GM12875 (cell line): ENCODE results near the gene SELENOS.

ENCODE experiments used
- H3K4me3 ChIP-seq: one replicate; pipeline ENCODE4 v1.5.1; 2011; ENCODE audit warnings: low read depth, low read length, control low read depth
- CTCF ChIP-seq: IDR thresholded peaks from 2 replicates; pipeline ENCODE4 v1.5.1; 2011; ENCODE audit warnings: low read depth, mild to moderate bottlenecking, control low read depth, inconsistent platforms, low read length, moderate library complexity, borderline replicate concordance; ENCODE audit not compliant: insufficient read depth

SELENOS gene

DNA sequence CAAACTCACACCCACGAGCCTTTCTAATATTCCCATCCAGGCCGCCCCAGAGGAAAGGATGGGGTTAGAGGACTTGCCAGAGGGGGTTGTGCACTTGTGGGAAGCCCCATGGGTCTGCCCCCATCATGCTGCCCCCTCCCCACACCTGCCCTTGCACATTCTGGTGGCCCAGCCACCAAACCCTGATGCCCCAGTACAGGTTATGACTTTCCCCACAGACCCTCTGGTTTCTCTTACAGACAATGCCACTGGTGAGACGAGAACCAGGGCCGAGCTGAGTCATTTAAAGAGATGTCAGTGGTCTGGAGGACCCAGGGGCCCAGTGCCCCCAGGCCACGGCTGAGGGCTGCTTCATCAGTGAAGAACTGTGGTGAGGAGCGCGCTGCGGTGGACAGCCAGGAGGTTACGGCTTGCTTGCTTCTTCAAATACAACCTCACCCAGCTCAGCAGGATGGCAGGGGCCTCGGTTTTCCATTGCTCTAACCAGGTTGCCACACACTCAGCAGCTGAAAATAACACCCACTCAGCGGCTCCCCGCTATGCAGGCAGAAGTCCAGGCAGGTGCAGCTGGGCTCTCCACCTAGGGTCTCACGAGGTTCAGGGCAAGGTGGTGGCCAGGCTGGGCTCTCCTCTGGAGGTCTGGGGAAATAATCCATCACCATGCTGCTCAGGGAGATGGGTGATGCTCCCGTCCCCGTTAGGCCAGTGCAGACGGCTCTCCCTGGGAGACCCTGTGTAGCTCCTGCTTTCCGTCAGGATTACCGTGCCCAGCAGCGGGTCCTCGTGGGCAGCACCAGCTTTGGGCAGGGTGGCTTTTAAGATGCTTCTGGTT is 31.5 kb upstream of the SELENOS start:
- no peak overlapping the region for H3K4me3 ChIP-seq
- no peak for TF ChIP-seq CTCF

GRCh38 chr15:101307897-101308603 is 30.8 kb upstream of the SELENOS start:
- no peak for TF ChIP-seq CTCF
- no peak overlapping the region for H3K4me3 ChIP-seq

GRCh38 chr15:101307048-101307896 is 30.0 kb upstream of the SELENOS start:
- TF ChIP-seq CTCF = no peak
- H3K4me3 ChIP-seq = no peak overlapping the region

GRCh38 chr15:101306341-101307047 is 29.2 kb upstream of the SELENOS start:
- no peak overlapping the region for H3K4me3 ChIP-seq
- no peak for TF ChIP-seq CTCF

- TF ChIP-seq CTCF = no peak
- H3K4me3 ChIP-seq = no peak overlapping the region
These were observed 28.6 kb upstream of the SELENOS start for GRCh38 chr15:101305820-101306255.

GRCh38 chr15:101303408-101303807 is 26.1 kb upstream of the SELENOS start:
- TF ChIP-seq CTCF = no peak
- no peak overlapping the region for H3K4me3 ChIP-seq
